ENCODE data around the gene FNDC3B.

DNA sequence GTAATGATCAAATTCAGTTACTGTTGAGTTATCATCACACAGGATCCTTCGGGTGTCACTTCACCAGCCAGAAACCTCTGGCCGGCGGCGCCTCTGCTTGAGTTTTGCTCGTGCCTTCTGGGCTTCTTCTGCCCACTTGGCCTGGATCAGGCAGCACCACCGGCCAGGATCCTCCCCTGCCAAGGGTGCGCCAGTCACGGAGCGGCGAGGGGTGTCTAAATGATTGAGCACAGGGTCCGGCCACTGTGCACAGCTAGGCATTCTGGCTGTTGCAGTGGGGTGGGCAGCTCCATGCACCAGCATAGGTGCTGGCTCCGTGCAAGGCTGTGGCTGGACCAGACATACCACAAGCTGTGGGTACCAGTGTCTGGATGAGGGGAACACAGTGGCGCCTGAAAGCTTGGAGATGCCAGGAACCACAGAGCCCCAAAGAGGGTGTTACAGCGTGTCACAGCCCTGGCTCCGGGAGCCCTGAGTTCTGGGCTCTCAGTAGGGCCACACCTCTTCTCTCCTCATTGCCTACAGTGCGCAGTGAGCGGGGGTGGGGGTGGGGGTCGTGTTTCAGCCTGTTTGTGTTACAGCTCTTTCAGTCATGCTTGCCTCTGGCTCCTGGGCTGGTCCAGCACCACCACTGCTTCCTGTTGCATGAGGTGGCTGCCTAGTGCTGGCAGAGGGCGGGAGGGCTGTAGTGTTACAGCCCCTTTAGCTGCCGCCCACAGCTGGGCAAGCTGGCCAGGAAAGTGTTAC lies 169.4 kb downstream of the FNDC3B start:
- TF ChIP-seq SIN3A (IDR thresholded peaks at IDR 0.05; ENCODE audit: borderline replicate concordance, insufficient read depth, low read length) (no peak), TAF1 (IDR thresholded peaks at IDR 0.05; ENCODE audit: borderline replicate concordance, insufficient read depth, low read length) (no peak), POLR2AphosphoS5 (IDR thresholded peaks at IDR 0.05; ENCODE audit: low read depth, low read length) (no peak), REST (IDR thresholded peaks at IDR 0.05; ENCODE audit: insufficient read depth in 1 of 2, low read depth in 2 of 2, low read length in 2 of 2) (no peak), FOXP2 (optimal IDR thresholded peaks at IDR 0.05; ENCODE audit: borderline replicate concordance, extremely low read depth, extremely low read length, insufficient read depth) (no peak)

Data from PFSK-1 (cell line).